ENCODE data around the gene VSNL1.

Gene VSNL1

GRCh38 chr2:17615728-17616351, 75.3 kb downstream of the VSNL1 start:
- H3K4me3 ChIP-seq (ENCODE audit: low read depth, low read length), result no peak overlapping the region
- DNase-seq (ENCODE audit: low read depth), result no peak
- no peak for TF ChIP-seq CTCF (IDR thresholded peaks at IDR 0.05; ENCODE audit: control insufficient read depth, extremely low read depth, insufficient read depth)

- no peak for DNase-seq (ENCODE audit: low read depth)
- no peak for TF ChIP-seq CTCF (IDR thresholded peaks at IDR 0.05; ENCODE audit: control insufficient read depth, extremely low read depth, insufficient read depth)
- no peak overlapping the region for H3K4me3 ChIP-seq (ENCODE audit: low read depth, low read length)
Measured at GRCh38 chr2:17616405-17616804, 75.9 kb downstream of the VSNL1 start.

- TF ChIP-seq CTCF (IDR thresholded peaks at IDR 0.05; ENCODE audit: control insufficient read depth, extremely low read depth, insufficient read depth), result no peak
- H3K4me3 ChIP-seq (ENCODE audit: low read depth, low read length), result no peak overlapping the region
- DNase-seq (ENCODE audit: low read depth), result no peak
Measured at GRCh38 chr2:17617516-17617915, 77.0 kb downstream of the VSNL1 start.

GRCh38 chr2:17617955-17618354, 77.5 kb downstream of the VSNL1 start:
- no peak for DNase-seq (ENCODE audit: low read depth)
- no peak for TF ChIP-seq CTCF (IDR thresholded peaks at IDR 0.05; ENCODE audit: control insufficient read depth, extremely low read depth, insufficient read depth)
- H3K4me3 ChIP-seq (ENCODE audit: low read depth, low read length), result no peak overlapping the region

- no peak for TF ChIP-seq CTCF (IDR thresholded peaks at IDR 0.05; ENCODE audit: control insufficient read depth, extremely low read depth, insufficient read depth)
- no peak overlapping the region for H3K4me3 ChIP-seq (ENCODE audit: low read depth, low read length)
- peak; percentile 4 for DNase-seq (ENCODE audit: low read depth)
Measured at GRCh38 chr2:17620280-17620679, 79.8 kb downstream of the VSNL1 start.

GRCh38 chr2:17620841-17621240, 80.3 kb downstream of the VSNL1 start:
- no peak for DNase-seq (ENCODE audit: low read depth)
- no peak for TF ChIP-seq CTCF (IDR thresholded peaks at IDR 0.05; ENCODE audit: control insufficient read depth, extremely low read depth, insufficient read depth)
- H3K4me3 ChIP-seq (ENCODE audit: low read depth, low read length), result no peak overlapping the region

GRCh38 chr2:17621781-17622180, 81.3 kb downstream of the VSNL1 start:
- no peak overlapping the region for H3K4me3 ChIP-seq (ENCODE audit: low read depth, low read length)
- DNase-seq (ENCODE audit: low read depth), result no peak
- no peak for TF ChIP-seq CTCF (IDR thresholded peaks at IDR 0.05; ENCODE audit: control insufficient read depth, extremely low read depth, insufficient read depth)

Data from LNCaP clone FGC (cell line).